ENCODE measurements around the gene GALNT10. TPM values are rescaled to one million over a fixed set of nuclear protein-coding genes. Genes with fewer than 3 reads are reported as not detected.

Gene GALNT10
- total and polyA plus RNA-seq, 9 of the 15 experiments (the other 6 are each of a cell fraction or from before 2014, with no cell fraction given), result 4.6 to 37.1 (median 13.3) TPM

DNA sequence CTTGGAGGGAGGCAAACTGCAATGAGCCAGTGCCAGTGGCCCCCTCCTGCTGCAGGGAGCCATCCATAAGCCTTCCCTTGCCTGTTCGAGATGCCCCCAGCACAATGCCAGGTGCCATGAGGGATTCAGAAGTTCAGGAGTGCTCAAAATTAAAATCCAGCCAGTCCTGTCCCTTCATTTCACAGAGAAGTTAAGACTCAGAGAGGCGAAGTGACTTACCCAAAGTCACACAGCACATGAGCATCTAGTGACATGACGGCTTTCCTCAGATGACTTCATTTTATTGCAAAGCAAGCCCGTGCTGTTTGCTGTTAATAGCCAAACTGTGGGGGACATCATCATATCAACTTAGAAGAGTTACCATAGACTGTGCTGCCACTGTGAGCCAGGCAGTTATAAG lies 185.9 kb downstream of the GALNT10 start:
- ChIA-PET CTCF (ENCODE audit: low intra/inter-chr PET ratio) (interaction anchor here (0.5 kb wide), 1 partner anchor 26 kb away, joined by 3 read pairs; no protein-coding TSS in a partner anchor), POLR2A (no interaction called here)
- BruUV-seq (replicated peaks), result no TSS peak
- FAIRE-seq, result no peak
- Histone ChIP-seq H4K20me1 (replicated peaks; ENCODE audit: control insufficient read depth, insufficient read depth, low read length) (no peaks in the 10 kb centered on the region), H3K9me3 (replicated peaks; ENCODE audit: control insufficient read depth, insufficient read depth, low read depth, low read length) (no peaks in the 10 kb centered on the region), H3K9me1 (ENCODE audit: control insufficient read depth, insufficient read depth, low read length) (peaks cover 5% of the 10 kb centered on the region), H3K79me2 (ENCODE audit: control insufficient read depth, insufficient read depth, low read length) (no peaks in the 10 kb centered on the region), H3K36me3 (ENCODE audit: control insufficient read depth, insufficient read depth, low read length) (peaks cover 16% of the 10 kb centered on the region; the same call in 2 of the 3 replicates), H3K4me2 (ENCODE audit: insufficient read depth, low read length) (no peak overlapping the region; the same call in 1 of the 2 replicates), H3K27ac (ENCODE audit: extremely low read depth, low read depth, low read length) (no peak overlapping the region), H3K4me3 (no peak overlapping the region), H3K4me1 (replicated peaks in 1 of 2; ENCODE audit: control insufficient read depth in 2 of 2, insufficient read depth in 2 of 2, low read length in 2 of 2) (peaks cover 10 to 49% of the 10 kb centered on the region in 2 experiments; a peak in 4 of 5 replicates), H3K27me3 (ENCODE audit: control insufficient read depth in 2 of 2, insufficient read depth in 2 of 2, low read length in 2 of 2) (no peaks in the 10 kb centered on the region), H2AFZ (ENCODE audit: low read depth, low read length) (no peak overlapping the region), H3K9ac (ENCODE audit: insufficient read depth in 1 of 2, low read depth in 2 of 2, low read length in 2 of 2) (no peak overlapping the region)
- in situ Hi-C loops (cut with MboI) (no loop called here), intact Hi-C loops (cut with micrococcal nuclease) (no loop called here)
- WGBS (ENCODE audit: insufficient coverage, low coverage, missing lambda C conversion rate), result 84% methylated on average over 3 of the region's 4 CpGs
- DNase-seq (ENCODE audit: extremely low read depth in 1 of 4, low spot score in 3 of 4), result no peak
- ATAC-seq, result no peak
- TF ChIP-seq RNF2 (IDR thresholded peaks at IDR 0.05), result no peak
- no peak for TF ChIP-seq NONO (IDR thresholded peaks at IDR 0.05; ENCODE audit: low read depth in 2 of 2, low read length in 1 of 2)
- no peak for TF ChIP-seq SMARCA4 (IDR thresholded peaks at IDR 0.05)
- TF ChIP-seq, protein P1, sequence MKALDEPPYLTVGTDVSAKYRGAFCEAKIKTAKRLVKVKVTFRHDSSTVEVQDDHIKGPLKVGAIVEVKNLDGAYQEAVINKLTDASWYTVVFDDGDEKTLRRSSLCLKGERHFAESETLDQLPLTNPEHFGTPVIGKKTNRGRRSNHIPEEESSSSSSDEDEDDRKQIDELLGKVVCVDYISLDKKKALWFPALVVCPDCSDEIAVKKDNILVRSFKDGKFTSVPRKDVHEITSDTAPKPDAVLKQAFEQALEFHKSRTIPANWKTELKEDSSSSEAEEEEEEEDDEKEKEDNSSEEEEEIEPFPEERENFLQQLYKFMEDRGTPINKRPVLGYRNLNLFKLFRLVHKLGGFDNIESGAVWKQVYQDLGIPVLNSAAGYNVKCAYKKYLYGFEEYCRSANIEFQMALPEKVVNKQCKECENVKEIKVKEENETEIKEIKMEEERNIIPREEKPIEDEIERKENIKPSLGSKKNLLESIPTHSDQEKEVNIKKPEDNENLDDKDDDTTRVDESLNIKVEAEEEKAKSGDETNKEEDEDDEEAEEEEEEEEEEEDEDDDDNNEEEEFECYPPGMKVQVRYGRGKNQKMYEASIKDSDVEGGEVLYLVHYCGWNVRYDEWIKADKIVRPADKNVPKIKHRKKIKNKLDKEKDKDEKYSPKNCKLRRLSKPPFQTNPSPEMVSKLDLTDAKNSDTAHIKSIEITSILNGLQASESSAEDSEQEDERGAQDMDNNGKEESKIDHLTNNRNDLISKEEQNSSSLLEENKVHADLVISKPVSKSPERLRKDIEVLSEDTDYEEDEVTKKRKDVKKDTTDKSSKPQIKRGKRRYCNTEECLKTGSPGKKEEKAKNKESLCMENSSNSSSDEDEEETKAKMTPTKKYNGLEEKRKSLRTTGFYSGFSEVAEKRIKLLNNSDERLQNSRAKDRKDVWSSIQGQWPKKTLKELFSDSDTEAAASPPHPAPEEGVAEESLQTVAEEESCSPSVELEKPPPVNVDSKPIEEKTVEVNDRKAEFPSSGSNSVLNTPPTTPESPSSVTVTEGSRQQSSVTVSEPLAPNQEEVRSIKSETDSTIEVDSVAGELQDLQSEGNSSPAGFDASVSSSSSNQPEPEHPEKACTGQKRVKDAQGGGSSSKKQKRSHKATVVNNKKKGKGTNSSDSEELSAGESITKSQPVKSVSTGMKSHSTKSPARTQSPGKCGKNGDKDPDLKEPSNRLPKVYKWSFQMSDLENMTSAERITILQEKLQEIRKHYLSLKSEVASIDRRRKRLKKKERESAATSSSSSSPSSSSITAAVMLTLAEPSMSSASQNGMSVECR (CRISPR knock-in tag; IDR thresholded peaks at IDR 0.05), result no peak
- no peak for TF ChIP-seq HDAC8 (tag; IDR thresholded peaks at IDR 0.05)
- TF ChIP-seq SMAD1 (IDR thresholded peaks at IDR 0.05; ENCODE audit: low read depth, low read length, partially characterized antibody), result no peak
- TF ChIP-seq SIRT6 (IDR thresholded peaks at IDR 0.05; ENCODE audit: low read depth, low read length), result no peak
- TF ChIP-seq FIP1L1 (IDR thresholded peaks at IDR 0.05; ENCODE audit: low read depth, low read length, poor library complexity, severe bottlenecking), result no peak
- no peak for TF ChIP-seq HEY1 (CRISPR knock-in tag; IDR thresholded peaks at IDR 0.05; ENCODE audit: borderline replicate concordance)
- TF ChIP-seq RBM25 (IDR thresholded peaks at IDR 0.05; ENCODE audit: low read depth, low read length, severe bottlenecking), result peak; percentile 52
- TF ChIP-seq BCOR (IDR thresholded peaks at IDR 0.05), result peak; percentile 64
- no peak for TF ChIP-seq ZNF695 (CRISPR knock-in tag; IDR thresholded peaks at IDR 0.05)
- TF ChIP-seq ZNF696 (CRISPR knock-in tag; conservative IDR thresholded peaks at IDR 0.05), result no peak
- TF ChIP-seq KDM1A (IDR thresholded peaks at IDR 0.05), result peak in 1 of 2 experiments; percentile 38; a peak in 1 of 4 replicates
- TF ChIP-seq NCOA1 (IDR thresholded peaks at IDR 0.05; ENCODE audit: low read depth), result no peak
- no peak for TF ChIP-seq FOXJ3 (CRISPR knock-in tag; IDR thresholded peaks at IDR 0.05)
- TF ChIP-seq POLR2B (IDR thresholded peaks at IDR 0.05; ENCODE audit: low read depth, partially characterized antibody), result no peak
- peak; percentile 49 for TF ChIP-seq ZFP36 (IDR thresholded peaks at IDR 0.05; ENCODE audit: low read depth, low read length, partially characterized antibody)
- TF ChIP-seq PPARD (CRISPR knock-in tag; IDR thresholded peaks at IDR 0.05), result no peak

Data from K562 (cell line).